ENCODE measurements around the gene NOX5.
"Not testable (repeated sequence)": the region's sequence is repeated elsewhere in the genome, so short reads cannot be mapped to it uniquely, and the experiment has no call there.

NOX5 gene

GRCh38 chr15:69014454-69014853 lies at the start of gene NOX5:
TSS of gene NOX5 (plus strand) at chr15:69014695. CDS start at chr15:69014736, 41 bp downstream.
- no peak for DNase-seq (ENCODE audit: low spot score)

GRCh38 chr15:68966996-68967395 lies 47.5 kb upstream of the NOX5 start:
- no peak for DNase-seq (ENCODE audit: low spot score)

DNA sequence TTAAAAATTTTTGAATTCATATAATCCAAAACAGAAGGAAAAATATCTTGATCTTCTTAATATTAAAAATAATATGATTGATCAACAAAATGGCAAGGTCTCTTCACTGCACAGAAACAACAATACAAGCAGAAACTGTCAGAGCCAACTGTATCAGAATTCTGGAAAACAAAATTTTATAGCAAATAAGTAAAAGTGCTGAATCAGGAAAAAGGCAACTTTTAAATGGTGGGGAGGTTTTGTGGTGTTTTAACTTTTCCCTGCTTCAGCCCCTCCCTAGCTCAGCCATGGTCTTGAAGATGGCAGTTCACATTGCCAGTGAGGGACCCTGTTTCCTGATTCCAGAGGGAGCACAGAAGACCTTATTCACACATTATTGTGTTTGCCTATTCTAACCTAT lies 46.5 kb upstream of the NOX5 start:
- no peak for DNase-seq (ENCODE audit: low spot score)

GRCh38 chr15:68969298-68969697 lies 45.2 kb upstream of the NOX5 start:
- DNase-seq (ENCODE audit: low spot score) = no peak

DNA sequence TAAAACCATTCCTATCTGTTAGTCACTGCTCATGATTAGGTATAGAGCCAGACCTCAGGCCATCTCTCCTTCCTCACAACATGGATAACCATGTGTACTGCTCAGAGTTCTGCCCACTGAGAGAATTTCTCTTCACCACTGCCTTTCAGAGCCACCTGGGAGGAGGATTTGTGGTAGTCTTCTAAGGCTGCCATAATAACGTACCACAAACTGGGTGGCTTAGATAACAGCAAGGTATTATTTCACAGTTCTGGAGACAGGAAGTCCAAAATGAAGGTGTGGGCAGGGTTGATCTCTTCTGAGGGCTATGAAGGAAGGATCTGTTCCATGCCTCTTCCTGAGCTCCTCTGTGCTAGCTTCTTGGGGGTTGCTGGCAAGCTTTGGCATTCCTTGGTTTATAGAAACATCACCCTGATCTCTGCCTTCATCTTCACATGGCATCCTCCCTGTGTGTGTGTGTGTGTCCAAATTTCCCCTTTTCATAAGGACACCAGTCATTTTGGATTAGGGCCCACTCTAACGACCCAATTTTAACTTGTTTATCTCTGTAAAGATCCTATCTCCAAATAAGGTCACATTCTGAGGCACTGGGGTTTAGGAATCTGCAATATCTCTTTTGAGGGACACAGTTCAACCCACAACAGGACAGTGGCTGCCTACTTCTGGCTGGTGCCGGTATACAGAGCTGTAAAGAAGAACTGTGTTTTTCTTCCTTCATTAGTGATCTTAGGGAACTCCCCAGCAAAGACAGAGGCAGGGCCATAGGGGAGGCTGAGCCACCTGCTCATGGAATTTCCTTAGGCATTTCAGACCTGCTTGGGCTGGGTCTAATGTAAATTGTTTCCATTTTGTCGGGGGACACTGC lies 42.1 kb upstream of the NOX5 start:
- DNase-seq (ENCODE audit: low spot score) = no peak

- DNase-seq (ENCODE audit: low spot score) = not testable (repeated sequence)
These were observed 38.8 kb upstream of the NOX5 start for GRCh38 chr15:68975651-68976160.

- not testable (repeated sequence) for DNase-seq (ENCODE audit: low spot score)
These were observed 37.1 kb upstream of the NOX5 start for GRCh38 chr15:68977426-68977825.

DNA sequence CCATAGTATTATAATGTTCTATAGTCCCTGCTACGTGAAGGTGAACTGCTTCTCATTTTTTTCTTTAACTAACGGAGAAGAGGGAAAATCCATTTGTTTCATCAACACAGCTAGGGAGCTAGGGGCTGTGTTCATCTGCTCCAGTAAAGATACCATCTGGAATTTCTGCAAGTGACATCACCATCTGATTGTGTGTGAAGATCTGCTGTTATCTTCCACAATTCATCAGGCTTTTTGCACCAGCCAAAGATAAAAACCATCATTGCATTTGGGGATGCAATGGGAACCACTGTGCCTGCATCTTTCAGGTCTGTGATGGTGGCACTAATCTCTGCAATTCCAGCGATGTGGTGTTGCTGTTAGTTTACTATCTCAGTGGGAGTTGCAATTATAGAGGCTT lies 35.5 kb upstream of the NOX5 start:
- DNase-seq (ENCODE audit: low spot score) = no peak

DNA sequence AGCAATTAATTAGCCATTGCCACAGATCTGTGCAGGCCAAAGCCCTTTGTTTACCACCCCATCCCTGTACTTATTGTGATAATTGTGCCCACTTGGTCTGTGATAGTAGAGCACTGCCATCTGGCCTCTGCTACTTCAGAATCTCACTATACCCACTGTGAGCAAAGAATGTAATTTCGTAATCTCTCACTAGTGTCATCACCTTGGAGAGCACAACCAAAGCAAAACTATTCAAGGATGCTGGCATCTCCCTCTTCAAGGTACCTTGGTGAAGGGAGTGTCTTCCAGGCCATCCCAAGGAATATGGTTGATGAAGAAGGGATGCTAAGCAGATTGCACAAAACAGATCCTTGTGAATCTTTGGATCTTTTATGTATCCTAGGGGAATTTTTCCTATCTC lies 34.7 kb upstream of the NOX5 start:
- no peak for DNase-seq (ENCODE audit: low spot score)

DNA sequence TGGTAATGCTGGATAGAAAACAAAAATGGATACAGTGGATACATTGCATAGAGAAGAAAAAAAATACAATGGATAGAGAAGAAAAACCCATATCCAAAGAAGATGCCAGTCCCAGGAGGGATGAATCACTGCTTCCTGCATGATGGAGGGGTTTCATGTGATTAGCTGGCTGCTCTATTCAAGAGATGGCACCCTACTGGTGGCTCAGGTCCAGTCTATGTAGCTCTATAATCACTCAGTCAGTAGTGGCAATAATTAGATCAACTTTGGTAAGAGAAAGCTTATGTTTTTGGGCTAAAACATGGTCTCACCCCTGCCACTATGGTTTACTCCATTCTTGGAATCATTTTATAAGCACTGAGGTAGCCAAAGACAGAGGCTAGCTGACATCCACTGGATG lies 33.7 kb upstream of the NOX5 start:
- no peak for DNase-seq (ENCODE audit: low spot score)

- no peak for DNase-seq (ENCODE audit: low spot score)
These were observed 32.6 kb upstream of the NOX5 start for GRCh38 chr15:68981941-68982340.

DNA sequence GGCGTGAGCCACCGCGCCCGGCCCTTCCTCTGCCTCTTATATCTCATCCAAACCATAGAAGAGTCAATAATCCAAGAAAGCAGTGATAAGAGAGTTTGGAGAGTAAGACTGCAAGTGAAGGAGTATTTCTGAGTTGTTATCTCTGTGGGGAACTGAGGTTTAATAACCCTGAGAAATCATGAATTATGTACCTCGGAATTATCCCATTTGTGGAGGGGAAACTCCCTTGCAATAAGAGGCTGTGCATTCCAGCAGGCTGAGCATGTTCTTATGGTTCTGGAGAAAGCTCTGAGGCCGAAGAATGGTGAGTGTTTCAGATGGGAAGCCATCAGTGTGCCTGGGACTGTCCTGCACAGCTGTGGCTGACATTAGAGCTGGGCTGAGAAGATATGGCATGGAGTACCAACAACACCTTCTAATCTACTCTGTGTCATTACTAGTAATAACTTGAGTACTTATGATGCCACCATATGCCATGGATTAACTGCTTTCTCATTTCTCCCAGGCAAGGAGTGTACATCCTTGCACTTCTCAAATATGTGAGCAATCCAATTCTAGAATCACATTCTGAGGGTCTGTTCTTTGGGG lies 31.4 kb upstream of the NOX5 start:
- no peak for DNase-seq (ENCODE audit: low spot score)

DNA sequence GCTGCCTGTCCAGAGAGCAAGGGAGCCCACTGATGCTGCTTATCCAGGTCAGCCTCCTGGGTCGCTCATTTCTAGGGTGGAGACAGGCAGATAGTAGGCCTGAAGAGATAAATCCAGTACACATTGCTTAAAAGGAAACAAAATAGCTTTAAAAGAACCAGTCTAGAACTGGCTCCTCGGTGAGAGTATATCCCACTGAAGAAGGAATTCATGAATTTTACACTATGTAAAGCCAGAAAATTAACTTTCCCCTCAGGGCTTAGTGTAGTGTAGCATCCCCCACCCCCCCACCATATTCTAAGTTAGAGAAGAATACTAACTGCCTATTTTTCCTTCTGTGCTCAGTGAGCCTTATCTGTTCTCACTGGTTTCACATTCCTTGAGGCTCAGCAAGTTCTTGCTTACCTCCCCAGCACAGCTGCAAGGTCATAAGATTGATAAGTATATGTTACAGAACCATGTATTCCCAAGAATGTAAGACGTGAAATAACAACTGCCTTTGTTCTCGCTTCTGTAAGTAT lies 30.5 kb upstream of the NOX5 start:
- DNase-seq (ENCODE audit: low spot score) = no peak

- no peak for DNase-seq (ENCODE audit: low spot score)
These were observed 29.9 kb upstream of the NOX5 start for GRCh38 chr15:68984586-68984985.

- DNase-seq (ENCODE audit: low spot score) = no peak
These were observed 29.1 kb upstream of the NOX5 start for GRCh38 chr15:68985361-68985891.

- no peak for DNase-seq (ENCODE audit: low spot score)
These were observed 28.2 kb upstream of the NOX5 start for GRCh38 chr15:68986322-68986721.

DNA sequence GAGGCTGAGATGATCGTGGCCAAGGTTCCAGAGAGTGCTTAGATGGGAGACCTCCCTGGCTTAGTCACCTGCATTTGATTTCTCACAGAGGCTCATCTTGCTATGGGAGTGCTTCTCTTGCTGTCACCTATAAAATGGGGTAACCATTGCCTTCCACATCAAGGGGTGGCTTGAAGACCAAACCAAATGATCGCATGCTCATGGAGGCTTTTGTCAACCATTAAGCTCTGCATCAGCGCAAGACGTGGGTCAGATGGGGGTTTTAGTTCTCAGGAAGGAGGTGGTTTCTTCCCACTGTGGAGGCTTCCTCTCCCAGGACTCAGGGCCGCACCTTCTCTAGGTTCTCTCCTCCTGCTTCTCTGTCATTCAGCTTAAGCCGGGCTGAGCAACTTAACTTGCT lies 27.4 kb upstream of the NOX5 start:
- DNase-seq (ENCODE audit: low spot score) = no peak

- no peak for DNase-seq (ENCODE audit: low spot score)
These were observed 26.8 kb upstream of the NOX5 start for GRCh38 chr15:68987676-68988075.

GRCh38 chr15:68989541-68990230 lies 24.8 kb upstream of the NOX5 start:
- DNase-seq (ENCODE audit: low spot score) = no peak

DNA sequence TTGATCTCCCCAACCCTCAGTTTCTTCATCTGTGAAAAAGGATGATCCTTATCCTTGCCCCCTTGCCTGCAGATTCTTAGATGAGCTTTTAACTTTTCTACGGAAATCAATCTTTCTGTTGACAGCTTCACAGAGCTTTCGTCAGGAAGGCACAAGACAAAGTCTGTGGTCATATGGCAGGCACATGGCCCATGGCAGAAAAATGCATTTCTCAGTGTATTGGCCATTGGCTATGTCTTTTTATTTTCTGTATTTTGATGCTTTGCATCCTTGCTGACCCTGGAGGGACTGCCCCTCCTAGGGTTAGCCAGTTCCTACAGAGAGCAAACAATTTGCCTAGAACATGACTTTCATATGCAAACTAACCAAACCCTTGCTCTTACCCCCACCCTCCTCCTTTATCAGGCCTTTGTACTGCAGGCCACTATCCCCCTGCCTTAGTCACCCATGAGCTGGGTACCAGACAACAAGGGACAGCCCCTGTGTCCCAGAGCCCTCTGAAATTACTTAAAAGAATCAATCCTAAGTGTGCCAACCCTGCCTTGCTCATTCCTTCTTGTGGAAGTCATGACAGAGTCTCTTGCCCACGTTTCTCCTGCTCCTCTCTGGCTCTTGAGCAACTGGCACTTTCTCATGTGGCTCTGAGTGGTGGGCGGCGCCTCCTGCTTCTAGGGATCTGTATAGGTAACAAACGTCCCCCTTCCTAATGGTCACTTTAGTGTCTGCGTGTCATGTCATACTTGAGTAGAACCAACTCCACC lies 24.1 kb upstream of the NOX5 start:
- no peak for DNase-seq (ENCODE audit: low spot score)

DNA sequence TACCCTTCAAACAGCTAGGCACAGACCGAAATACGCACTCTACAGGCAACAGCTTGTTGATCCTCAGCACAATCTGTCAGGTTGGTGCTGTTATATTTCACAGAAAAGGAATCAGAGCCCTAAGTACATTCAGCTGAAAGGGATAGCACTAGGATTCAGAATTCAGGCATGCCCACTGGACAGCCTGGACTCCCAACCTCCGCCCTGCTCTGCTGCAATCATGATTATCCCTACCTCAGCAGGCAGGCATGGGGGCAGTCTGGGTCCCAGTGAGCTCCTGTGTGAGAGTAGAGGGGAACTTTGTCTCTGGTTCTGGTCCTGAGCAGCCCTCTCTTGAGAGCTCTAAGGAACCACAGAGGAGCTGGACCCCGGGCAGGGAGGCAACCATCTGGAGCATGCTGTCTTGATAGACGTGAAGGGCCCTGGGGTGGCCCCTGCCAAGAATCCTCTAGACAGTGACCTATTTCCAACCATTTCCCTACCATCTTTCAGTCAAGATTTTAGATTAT lies 23.4 kb upstream of the NOX5 start:
- no peak for DNase-seq (ENCODE audit: low spot score)
